Tibial nerve (tissue), 4 donors: ENCODE results near the gene PODXL. TPM values are rescaled to one million over a fixed set of nuclear protein-coding genes. Genes with fewer than 3 reads are reported as not detected.
A peak's percentile ranks its signal among the peaks of the same experiment; 100 is the strongest.

Experiments
- DNase-seq, 2 donors: peaks; one replicate each; pipeline ENCODE4 v3.0.0-alpha.2; 2019; ENCODE audit warnings: low spot score in 2 of 2
- H3K27ac ChIP-seq, 4 donors: fragments of 200-600 bp; sonication (generic) in 3 of 4; one replicate each; pipeline ENCODE4 v1.5.1; 2017 to 2019; ENCODE audit warnings: mild to moderate bottlenecking in 1 of 4
- H3K27me3 ChIP-seq, 2 donors: fragments of 200-600 bp; sonication (generic) in 1 of 2; one replicate each; pipeline versions ENCODE4 v1.5.1 to v1.6.0; 2017 to 2019
- H3K36me3 ChIP-seq, 3 donors: fragments of 200-600 bp; sonication (generic); one replicate each; pipeline ENCODE4 v1.5.1; 2018 to 2019
- H3K4me1 ChIP-seq, 4 donors: fragments of 200-600 bp; sonication (generic) in 3 of 4; one replicate each; pipeline ENCODE4 v1.5.1; 2017 to 2019
- H3K4me3 ChIP-seq, 4 donors: fragments of 200-600 bp; sonication (generic) in 3 of 4; one replicate each; pipeline ENCODE4 v1.5.1; 2017 to 2019; ENCODE audit warnings: mild to moderate bottlenecking in 1 of 4, moderate library complexity in 1 of 4
- H3K9me3 ChIP-seq, 4 donors: fragments of 200-600 bp; sonication (generic) in 3 of 4; one replicate each; pipeline ENCODE4 v1.5.1; 2017 to 2019
- EP300 ChIP-seq, 2 donors: sonication (generic); formaldehyde crosslinking; IDR thresholded peaks; one replicate each; pipeline ENCODE4 v1.6.1; 2017; ENCODE audit warnings: antibody characterized with exemption in 2 of 2, mild to moderate bottlenecking in 1 of 2
- POLR2A ChIP-seq, 2 donors: fragments of 450-650 bp; IDR thresholded peaks; one replicate each; pipeline ENCODE4 v1.6.1; 2017; ENCODE audit warnings: antibody characterized with exemption in 2 of 2, mild to moderate bottlenecking in 2 of 2, moderate library complexity in 2 of 2
- WGBS, 2 donors: methylation state at CpG; one replicate each; pipeline ENCODE4 v1.1.5; 2018; 5-methylcytosine and 5-hydroxymethylcytosine counted together
- total RNA-seq, 4 donors: library from RNA; depleted of rRNA; stranded (reverse); fragments of >200 nt; gene quantifications; one replicate each; pipeline ENCODE4 v1.1.0, GENCODE V29; 2016
- TF ChIP-seq, protein P1 (sequence below), 5 experiments: fragments of 200-600 bp in 3 of 5; fragments of 450-650 bp in 2 of 5; sonication (generic) in 3 of 5; IDR thresholded peaks; one replicate each; pipeline ENCODE4 v1.5.1; 2016 to 2019; ENCODE audit warnings: antibody characterized with exemption in 5 of 5, mild to moderate bottlenecking in 3 of 5, moderate library complexity in 2 of 5

The PODXL gene
- total RNA-seq, 4 donors from 2014 or later, result 12.1 to 40.8 (median 34.3) TPM

DNA sequence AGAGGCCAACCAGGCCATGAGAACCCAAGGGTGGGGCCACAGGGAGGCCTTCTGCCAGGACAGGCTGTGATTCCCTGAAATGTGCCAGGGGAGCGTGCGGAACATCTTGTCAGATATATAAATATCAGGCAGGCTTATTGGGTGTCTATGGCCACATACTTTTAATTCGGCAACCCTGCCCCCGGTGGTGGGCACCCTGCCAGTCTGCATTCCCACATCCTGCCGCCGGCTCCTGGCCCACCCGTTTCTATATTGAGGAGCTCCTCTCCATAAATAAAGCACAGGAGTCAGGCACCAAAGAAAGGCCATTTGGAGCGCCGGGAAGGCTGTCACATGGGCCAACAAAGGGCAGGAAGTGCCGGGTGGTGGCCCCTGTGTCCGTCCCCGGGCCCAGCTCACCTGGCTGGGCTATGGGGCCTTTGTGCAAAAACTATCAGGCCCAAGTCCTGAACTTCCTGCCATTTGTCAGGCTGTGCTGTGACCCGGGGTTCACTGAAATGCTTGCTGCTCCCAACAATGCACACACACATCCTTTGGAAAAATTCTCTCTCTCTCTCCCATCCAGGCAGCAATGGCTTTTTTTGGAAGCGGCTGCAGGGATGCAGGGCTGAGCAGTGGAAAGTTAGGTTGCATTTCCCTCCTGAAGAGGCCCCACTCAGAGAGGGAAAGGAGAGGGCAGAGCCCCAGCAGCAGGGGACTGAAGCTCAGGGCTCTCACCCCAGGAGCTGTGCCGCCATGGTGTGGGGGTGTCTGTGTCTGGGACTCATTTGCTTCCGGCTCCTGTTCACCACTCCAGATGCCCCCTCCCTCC lies 25.0 kb upstream of the PODXL start:
- Histone ChIP-seq H3K27ac (no peak overlapping the region), H3K4me1 (peaks cover 0 to 12% (median 0%) of the 10 kb centered on the region in 4 donors), H3K9me3 (no peaks in the 10 kb centered on the region), H3K36me3 (no peaks in the 10 kb centered on the region), H3K4me3 (no peak overlapping the region), H3K27me3 (no peaks in the 10 kb centered on the region)
- TF ChIP-seq, protein P1, sequence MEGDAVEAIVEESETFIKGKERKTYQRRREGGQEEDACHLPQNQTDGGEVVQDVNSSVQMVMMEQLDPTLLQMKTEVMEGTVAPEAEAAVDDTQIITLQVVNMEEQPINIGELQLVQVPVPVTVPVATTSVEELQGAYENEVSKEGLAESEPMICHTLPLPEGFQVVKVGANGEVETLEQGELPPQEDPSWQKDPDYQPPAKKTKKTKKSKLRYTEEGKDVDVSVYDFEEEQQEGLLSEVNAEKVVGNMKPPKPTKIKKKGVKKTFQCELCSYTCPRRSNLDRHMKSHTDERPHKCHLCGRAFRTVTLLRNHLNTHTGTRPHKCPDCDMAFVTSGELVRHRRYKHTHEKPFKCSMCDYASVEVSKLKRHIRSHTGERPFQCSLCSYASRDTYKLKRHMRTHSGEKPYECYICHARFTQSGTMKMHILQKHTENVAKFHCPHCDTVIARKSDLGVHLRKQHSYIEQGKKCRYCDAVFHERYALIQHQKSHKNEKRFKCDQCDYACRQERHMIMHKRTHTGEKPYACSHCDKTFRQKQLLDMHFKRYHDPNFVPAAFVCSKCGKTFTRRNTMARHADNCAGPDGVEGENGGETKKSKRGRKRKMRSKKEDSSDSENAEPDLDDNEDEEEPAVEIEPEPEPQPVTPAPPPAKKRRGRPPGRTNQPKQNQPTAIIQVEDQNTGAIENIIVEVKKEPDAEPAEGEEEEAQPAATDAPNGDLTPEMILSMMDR (IDR thresholded peaks at IDR 0.05), result no peak
- TF ChIP-seq EP300 (IDR thresholded peaks at IDR 0.05) (peak in 1 of 2 donors; percentile 17), POLR2A (IDR thresholded peaks at IDR 0.05) (no peak)
- DNase-seq, result no peak
- 48 to 62% methylated on average over 10 to 15 of the region's 16 CpGs for WGBS, 2 donors

DNA sequence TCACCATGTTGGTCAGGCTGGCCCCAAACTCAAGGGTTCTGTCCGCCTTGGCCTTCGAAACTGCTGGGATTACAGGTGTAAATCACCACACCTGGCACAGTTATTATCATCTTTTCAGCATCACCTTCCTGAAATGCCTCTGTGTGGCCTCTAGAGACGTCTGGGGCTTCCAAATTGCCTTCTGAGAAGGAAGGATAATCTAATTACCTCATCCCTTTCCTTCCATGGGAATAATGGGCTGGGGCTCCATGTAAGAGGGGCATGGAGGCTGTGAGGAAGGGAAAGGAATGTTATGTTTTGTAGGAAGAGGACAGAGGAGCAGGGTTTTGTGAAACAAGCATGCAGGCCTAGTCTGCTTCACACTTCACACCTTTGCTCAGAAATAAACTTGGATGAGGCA lies 22.2 kb upstream of the PODXL start:
- 39 to 56% methylated on average over 3 of the region's 3 CpGs for WGBS, 2 donors
- peaks cover 0 to 12% (median 0%) of the 10 kb centered on the region in 4 donors for H3K4me1 ChIP-seq
- no peak overlapping the region for H3K4me3 ChIP-seq
- no peak overlapping the region for H3K27ac ChIP-seq
- TF ChIP-seq EP300 (IDR thresholded peaks at IDR 0.05), result no peak
- TF ChIP-seq POLR2A (IDR thresholded peaks at IDR 0.05), result no peak
- TF ChIP-seq, protein P1 (IDR thresholded peaks at IDR 0.05), result no peak
- DNase-seq, result no peak
- no peaks in the 10 kb centered on the region for H3K36me3 ChIP-seq
- H3K27me3 ChIP-seq, result no peaks in the 10 kb centered on the region
- H3K9me3 ChIP-seq, result no peaks in the 10 kb centered on the region

DNA sequence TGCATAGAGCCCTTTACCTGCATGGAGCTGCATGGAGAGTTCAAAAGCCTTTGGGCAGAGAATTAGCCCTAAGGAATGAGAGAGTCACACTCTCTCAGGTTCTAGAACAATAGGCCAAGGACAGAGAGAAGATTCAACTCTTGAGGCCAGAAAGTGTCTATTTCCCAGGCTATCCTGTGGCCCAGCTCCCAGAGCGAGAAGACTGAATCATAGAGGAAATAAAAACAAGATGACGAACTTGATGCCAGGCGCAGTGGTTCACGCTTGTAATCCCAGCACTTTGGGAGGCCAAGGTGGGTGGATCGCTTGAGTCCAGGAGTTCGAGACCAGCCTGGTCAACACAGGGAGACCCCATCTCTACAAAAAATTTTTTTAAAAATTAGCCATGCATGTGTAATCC lies 18.3 kb upstream of the PODXL start:
- Histone ChIP-seq H3K4me3 (no peak overlapping the region), H3K36me3 (no peaks in the 10 kb centered on the region), H3K9me3 (no peaks in the 10 kb centered on the region), H3K27me3 (no peaks in the 10 kb centered on the region), H3K27ac (no peak overlapping the region), H3K4me1 (no peaks in the 10 kb centered on the region)
- TF ChIP-seq POLR2A (IDR thresholded peaks at IDR 0.05) (no peak), EP300 (IDR thresholded peaks at IDR 0.05) (no peak)
- TF ChIP-seq, protein P1 (IDR thresholded peaks at IDR 0.05), result no peak
- 85 to 95% methylated on average over 6 of the region's 6 CpGs for WGBS, 2 donors
- DNase-seq, result no peak

DNA sequence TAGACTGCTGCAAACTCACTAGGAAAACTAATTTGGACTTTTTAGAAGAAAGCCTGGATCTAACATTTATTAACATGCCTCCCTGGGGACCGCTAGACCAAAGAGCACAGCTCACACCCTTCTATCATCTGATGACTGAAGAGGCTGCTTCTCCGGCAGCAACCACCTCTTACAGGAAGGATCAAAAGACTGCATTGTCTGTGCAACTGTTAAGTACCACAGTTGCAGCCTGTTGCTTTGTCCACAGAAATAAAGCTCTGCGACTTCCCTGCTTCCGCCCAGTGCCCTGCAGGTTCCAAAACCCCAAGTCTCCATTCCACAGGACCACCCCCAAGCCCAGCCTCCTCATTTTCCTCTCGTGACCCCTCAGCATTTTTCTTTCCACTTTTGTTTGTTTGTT lies 14.0 kb upstream of the PODXL start:
- Histone ChIP-seq H3K36me3 (no peaks in the 10 kb centered on the region), H3K27me3 (no peaks in the 10 kb centered on the region), H3K27ac (no peak overlapping the region), H3K4me1 (no peaks in the 10 kb centered on the region), H3K9me3 (no peaks in the 10 kb centered on the region), H3K4me3 (no peak overlapping the region)
- DNase-seq, result no peak
- TF ChIP-seq, protein P1 (IDR thresholded peaks at IDR 0.05), result no peak
- TF ChIP-seq EP300 (IDR thresholded peaks at IDR 0.05), result no peak
- WGBS, 2 donors, result 64 to 72% methylated on average over 5 of the region's 5 CpGs

DNA sequence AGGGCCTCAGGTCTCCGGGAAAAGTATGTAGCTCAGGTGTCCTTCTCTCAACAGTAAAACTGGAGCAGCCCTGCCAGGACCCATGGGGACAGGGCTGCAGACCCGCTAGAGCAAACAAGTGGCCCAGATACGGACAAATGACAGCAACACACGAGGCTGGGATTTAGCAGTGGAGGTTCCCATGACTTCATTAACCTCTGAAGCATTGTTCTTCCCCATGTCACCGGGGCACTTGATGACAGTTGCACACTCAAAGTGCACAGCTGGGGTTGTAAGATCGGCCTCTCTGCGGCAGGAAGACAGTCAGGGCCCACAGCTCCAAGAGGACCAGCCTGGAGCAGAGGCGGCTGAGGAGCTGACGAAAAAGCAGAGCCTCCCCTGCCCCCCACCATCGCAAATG lies 12.5 kb upstream of the PODXL start:
- Histone ChIP-seq H3K9me3 (no peaks in the 10 kb centered on the region), H3K27me3 (no peaks in the 10 kb centered on the region), H3K4me3 (no peak overlapping the region), H3K36me3 (no peaks in the 10 kb centered on the region), H3K4me1 (no peaks in the 10 kb centered on the region), H3K27ac (no peak overlapping the region)
- no peak for DNase-seq
- no peak for TF ChIP-seq POLR2A (IDR thresholded peaks at IDR 0.05)
- TF ChIP-seq, protein P1 (IDR thresholded peaks at IDR 0.05), result no peak
- no peak for TF ChIP-seq EP300 (IDR thresholded peaks at IDR 0.05)
- WGBS, 2 donors, result 52 to 65% methylated on average over 10 of the region's 10 CpGs
